Activated naive CD4-positive, alpha-beta T cell treated with anti-CD3 and anti-CD28 coated beads, Interleukin-2, amount 50 U/mL, for 72 hours (primary cell): ENCODE measurements around the gene SNX1. TPM values are rescaled to one million over a fixed set of nuclear protein-coding genes. Genes with fewer than 3 reads are reported as not detected.
A peak's percentile ranks its signal among the peaks of the same experiment; 100 is the strongest.
"Not testable (repeated sequence)": the region's sequence is repeated elsewhere in the genome, so short reads cannot be mapped to it uniquely, and the experiment has no call there.

ENCODE experiments used
- ATAC-seq, 2 donors: fragments of 150-1000 bp; cut with Tn5 transposase; 2 replicates each; pipeline ENCODE4 v1.10.0; 2021; ENCODE audit warnings: mild to moderate bottlenecking in 2 of 2, moderate library complexity in 2 of 2
- DNase-seq, 2 donors: peaks; one replicate each; pipeline ENCODE4 v3.0.0; 2021 to 2022; ENCODE audit warnings: low spot score in 2 of 2
- H3K27ac Mint-ChIP-seq, 2 donors: one replicate each; pipeline ENCODE4 v1.8.0; 2022; ENCODE audit warnings: mild to moderate bottlenecking in 2 of 2, mixed read lengths in 2 of 2
- H3K36me3 Mint-ChIP-seq, 2 donors: one replicate each; pipeline ENCODE4 v1.8.0; 2022; ENCODE audit warnings: mixed read lengths in 2 of 2
- H3K9me3 Mint-ChIP-seq, 2 donors: one replicate each; pipeline ENCODE4 v1.8.0; 2022; ENCODE audit warnings: mixed read lengths in 2 of 2
- total RNA-seq, 2 donors: library from RNA; stranded (reverse); gene quantifications; one replicate each; pipeline ENCODE4 v1.2.3, GENCODE V29; 2022

Gene SNX1
- 100 to 1,000 TPM in 1 of 2 donors, 10 to 100 TPM in 1; 58.8 to 128 TPM for total RNA-seq

- peaks cover 14 to 18% of the 10 kb centered on the region in 2 donors for H3K36me3 Mint-ChIP-seq
- H3K27ac Mint-ChIP-seq: peak within 1 kb of the TSS; percentile 97 to 99
- no peaks in the 10 kb centered on the region for H3K9me3 Mint-ChIP-seq
- ATAC-seq: peak; percentile 60 to 70
- DNase-seq: peak; percentile 88 to 92
Measured at GRCh38 chr15:64095795-64096667, at the start of gene SNX1. Gene SNX1, plus strand, starts transcription at chr15:64095982. Its CDS starts 32 bp downstream, at chr15:64096014.

- ATAC-seq: peak; percentile 94
- no peaks in the 10 kb centered on the region for H3K36me3 Mint-ChIP-seq
- H3K9me3 Mint-ChIP-seq: no peaks in the 10 kb centered on the region
- no peak within 1 kb of the TSS for H3K27ac Mint-ChIP-seq
- DNase-seq: peak; percentile 70 to 83
Measured at GRCh38 chr15:64046421-64047153, 49.2 kb upstream of the SNX1 start, which contains the start of gene DAPK2. Gene DAPK2, minus strand, starts transcription at chr15:64046485. Its CDS starts 6,224 bp downstream, at chr15:64040261.

- H3K9me3 Mint-ChIP-seq: no peaks in the 10 kb centered on the region
- no peak for DNase-seq
- no peak overlapping the region for H3K27ac Mint-ChIP-seq
- H3K36me3 Mint-ChIP-seq: no peaks in the 10 kb centered on the region
- ATAC-seq: no peak
Measured at GRCh38 chr15:64048781-64049460, 46.9 kb upstream of the SNX1 start.

GRCh38 chr15:64050281-64051092, 45.3 kb upstream of the SNX1 start:
- H3K36me3 Mint-ChIP-seq: no peaks in the 10 kb centered on the region
- no peak for ATAC-seq
- no peaks in the 10 kb centered on the region for H3K9me3 Mint-ChIP-seq
- no peak for DNase-seq
- H3K27ac Mint-ChIP-seq: no peak overlapping the region

GRCh38 chr15:64051093-64051402, 44.7 kb upstream of the SNX1 start:
- DNase-seq: no peak
- H3K27ac Mint-ChIP-seq: no peak overlapping the region
- no peaks in the 10 kb centered on the region for H3K36me3 Mint-ChIP-seq
- no peaks in the 10 kb centered on the region for H3K9me3 Mint-ChIP-seq
- ATAC-seq: no peak

DNA sequence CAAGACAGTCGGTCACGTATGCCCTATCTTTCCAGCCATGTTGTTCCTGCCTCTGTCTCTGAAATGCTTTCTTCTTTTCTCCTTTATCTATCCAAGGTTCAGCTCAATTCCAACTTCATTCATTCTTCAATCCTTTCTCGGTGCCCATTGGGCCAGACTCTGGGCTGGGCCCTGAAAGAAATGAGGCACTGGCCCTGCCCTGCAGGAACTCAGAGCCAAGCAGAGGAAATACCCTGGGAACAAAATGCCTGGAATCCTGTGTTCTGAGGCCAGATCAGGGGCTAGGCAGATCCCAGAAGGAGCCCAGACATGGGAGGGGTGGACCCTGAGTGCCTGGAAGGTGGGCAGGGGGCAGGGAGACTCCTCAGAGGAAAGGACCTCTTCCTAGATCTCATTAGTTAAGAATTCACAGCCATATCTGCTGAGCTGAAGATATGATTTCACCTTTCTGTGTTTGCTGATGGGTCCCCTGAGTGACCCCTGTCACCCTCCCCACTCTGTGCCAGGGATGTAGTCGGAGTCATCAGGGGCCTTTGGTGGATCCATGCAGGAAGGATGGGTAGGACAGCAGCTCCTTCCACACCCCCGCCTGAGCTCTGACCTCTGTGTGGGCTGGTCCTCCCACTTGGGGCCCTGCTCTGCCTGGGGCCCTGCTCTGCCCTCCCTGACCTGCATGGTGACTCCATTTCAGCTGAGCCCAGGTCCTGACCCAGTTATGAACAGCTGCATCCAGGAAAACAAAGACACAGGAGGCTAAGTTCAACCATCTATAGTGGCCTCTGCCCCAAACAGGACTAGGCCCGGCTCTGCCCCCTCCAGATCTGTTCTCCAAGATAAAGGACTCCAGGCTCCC, 44.1 kb upstream of the SNX1 start:
- ATAC-seq (no peak), DNase-seq (no peak)
- Mint-ChIP-seq H3K27ac (no peak overlapping the region), H3K36me3 (no peaks in the 10 kb centered on the region), H3K9me3 (no peaks in the 10 kb centered on the region)

GRCh38 chr15:64052925-64053491, 42.8 kb upstream of the SNX1 start:
- Mint-ChIP-seq H3K36me3 (no peaks in the 10 kb centered on the region), H3K9me3 (no peaks in the 10 kb centered on the region), H3K27ac (no peak overlapping the region)
- no peak for ATAC-seq
- DNase-seq: no peak

- not testable (repeated sequence) for H3K9me3 Mint-ChIP-seq, H3K36me3 Mint-ChIP-seq, ATAC-seq, H3K27ac Mint-ChIP-seq, DNase-seq
Measured at GRCh38 chr15:64053674-64054073, 42.1 kb upstream of the SNX1 start.

DNA sequence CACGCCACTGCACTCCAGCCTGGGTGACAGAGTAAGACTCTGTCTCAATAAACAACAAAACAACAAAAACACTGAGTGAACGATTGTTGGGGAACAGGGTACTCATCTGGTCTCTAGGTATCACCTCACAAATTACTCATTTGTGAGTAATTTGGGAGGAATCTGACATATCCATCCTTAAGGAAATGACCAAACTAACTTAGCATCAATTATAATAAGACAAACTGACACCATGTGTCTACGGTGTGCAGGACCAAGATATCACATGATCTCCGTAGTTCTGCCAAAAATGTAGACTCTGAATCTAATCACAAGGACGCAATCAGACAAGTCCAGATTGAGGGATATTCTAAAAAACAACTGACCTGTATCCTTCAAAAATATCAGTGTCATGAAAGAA, 37.5 kb upstream of the SNX1 start:
- DNase-seq (no peak), ATAC-seq (no peak)
- Mint-ChIP-seq H3K36me3 (no peaks in the 10 kb centered on the region), H3K27ac (no peak overlapping the region), H3K9me3 (no peaks in the 10 kb centered on the region)

- not testable (repeated sequence) for DNase-seq, H3K27ac Mint-ChIP-seq, ATAC-seq, H3K36me3 Mint-ChIP-seq, H3K9me3 Mint-ChIP-seq
Measured at GRCh38 chr15:64059104-64059503, 36.7 kb upstream of the SNX1 start.

- ATAC-seq (no peak), DNase-seq (no peak)
- no peaks in the 10 kb centered on the region for H3K9me3 Mint-ChIP-seq
- no peak overlapping the region for H3K27ac Mint-ChIP-seq
- no peaks in the 10 kb centered on the region for H3K36me3 Mint-ChIP-seq
Measured at GRCh38 chr15:64060716-64061115, 35.1 kb upstream of the SNX1 start.

- H3K9me3 Mint-ChIP-seq: no peaks in the 10 kb centered on the region
- ATAC-seq (no peak), DNase-seq (no peak)
- no peaks in the 10 kb centered on the region for H3K36me3 Mint-ChIP-seq
- H3K27ac Mint-ChIP-seq: no peak overlapping the region
Measured at GRCh38 chr15:64066451-64066850, 29.3 kb upstream of the SNX1 start.

DNA sequence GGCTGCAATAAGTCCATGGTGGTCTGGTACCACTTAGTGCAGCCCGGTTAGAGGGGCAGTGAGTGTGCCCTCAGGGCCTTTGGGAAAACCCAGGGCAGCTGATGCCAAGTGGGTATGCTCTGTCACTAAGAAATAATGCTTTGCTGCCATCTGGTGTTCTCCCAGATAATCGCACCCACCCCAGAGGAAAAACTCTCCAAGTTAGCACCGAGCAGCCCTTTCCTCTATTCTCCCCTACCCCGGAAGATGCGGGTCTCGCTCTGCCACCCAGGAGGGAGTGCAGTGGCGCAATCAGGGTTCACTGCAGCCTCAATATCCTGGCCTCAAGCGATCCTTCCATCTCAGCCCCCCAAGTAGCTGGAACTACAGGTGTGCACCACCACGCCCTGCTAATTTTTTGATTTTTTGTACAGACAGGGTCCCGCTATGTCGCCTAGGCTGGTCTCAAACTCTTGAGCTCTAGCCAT, 28.2 kb upstream of the SNX1 start:
- H3K9me3 Mint-ChIP-seq: no peaks in the 10 kb centered on the region
- ATAC-seq: peak; percentile 84 to 87
- H3K27ac Mint-ChIP-seq: no peak overlapping the region
- H3K36me3 Mint-ChIP-seq: no peaks in the 10 kb centered on the region
- peak; percentile 68 to 74 for DNase-seq

DNA sequence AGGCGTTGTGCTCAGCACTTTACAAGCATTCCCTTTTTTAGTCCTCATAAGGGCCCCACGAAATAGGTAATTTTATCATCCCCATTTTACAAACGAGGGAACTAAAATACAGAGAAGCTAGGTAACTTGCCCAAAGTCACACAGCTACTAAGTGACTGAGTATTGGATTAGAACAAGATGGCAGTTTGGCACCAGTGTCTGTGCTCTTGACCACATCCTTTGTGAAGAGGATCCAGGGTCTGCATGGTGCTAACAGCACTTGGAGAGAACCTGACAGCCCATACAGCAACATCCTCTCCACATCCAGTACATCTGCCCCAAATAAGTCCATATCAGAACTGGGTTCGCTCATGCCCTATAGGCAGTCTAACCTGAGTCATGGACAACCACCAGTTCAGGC, 27.6 kb upstream of the SNX1 start:
- Mint-ChIP-seq H3K36me3 (no peaks in the 10 kb centered on the region), H3K27ac (no peak overlapping the region), H3K9me3 (no peaks in the 10 kb centered on the region)
- DNase-seq (no peak), ATAC-seq (no peak)

GRCh38 chr15:64070106-64070505, 25.7 kb upstream of the SNX1 start:
- DNase-seq (no peak), ATAC-seq (no peak)
- no peak overlapping the region for H3K27ac Mint-ChIP-seq
- H3K36me3 Mint-ChIP-seq: no peaks in the 10 kb centered on the region
- H3K9me3 Mint-ChIP-seq: no peaks in the 10 kb centered on the region
